Measurements from ENCODE around the gene RERE.

The RERE gene

DNA sequence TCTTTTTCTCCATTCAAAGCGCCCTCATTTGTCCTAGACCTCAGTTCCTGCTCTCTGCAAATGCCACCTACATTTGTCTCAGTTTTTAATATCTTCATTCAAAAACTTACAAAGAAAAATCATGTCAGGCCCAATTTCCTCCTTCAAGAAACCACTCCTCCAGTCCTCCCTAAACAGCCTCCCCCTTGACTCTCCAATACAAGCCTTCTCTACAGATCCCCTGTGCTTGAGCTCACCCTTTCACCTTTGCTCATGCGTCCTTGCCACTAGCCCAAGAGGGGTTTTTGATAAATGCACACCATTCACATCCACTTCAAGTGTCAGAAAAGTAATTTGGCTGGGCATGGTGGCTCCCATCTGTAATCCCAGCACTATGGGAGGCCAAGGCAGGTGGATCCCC lies 140.6 kb downstream of the RERE start:
- CTCF ChIA-PET: no interaction called here
- TF ChIP-seq LEF1 (IDR thresholded peaks at IDR 0.05; ENCODE audit: borderline replicate concordance): no peak
- no peak for TF ChIP-seq ZNF384 (IDR thresholded peaks at IDR 0.05)
- no peak for TF ChIP-seq TARDBP (IDR thresholded peaks at IDR 0.05)
- no peak for TF ChIP-seq CTBP1 (IDR thresholded peaks at IDR 0.05; ENCODE audit: borderline replicate concordance)
- no peak for TF ChIP-seq SP1 (IDR thresholded peaks at IDR 0.05)
- TF ChIP-seq NFRKB (IDR thresholded peaks at IDR 0.05): no peak
- TF ChIP-seq FOXM1 (IDR thresholded peaks at IDR 0.05; ENCODE audit: borderline replicate concordance): no peak
- TF ChIP-seq L3MBTL2 (conservative IDR thresholded peaks at IDR 0.05): no peak
- no peak for TF ChIP-seq ELF4 (IDR thresholded peaks at IDR 0.05)
- POLR2A ChIA-PET: no interaction called here

DNA sequence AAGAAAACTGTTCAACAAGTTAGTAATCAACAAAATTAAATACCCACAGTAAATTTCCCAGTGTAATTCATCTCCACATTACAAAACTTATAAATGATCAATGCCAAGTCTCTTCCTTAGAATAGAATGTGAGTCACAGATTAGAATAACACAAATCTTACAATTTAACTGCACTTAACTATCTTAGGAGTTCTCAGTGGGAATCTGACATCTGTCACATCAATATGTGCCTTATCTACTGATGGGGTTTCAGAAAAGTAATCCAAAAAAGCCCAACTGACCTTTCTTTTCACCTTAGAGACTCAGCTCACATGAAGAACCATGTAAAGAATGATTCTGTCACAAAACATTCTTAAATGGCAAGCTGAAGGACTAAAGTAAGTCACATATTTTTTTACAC lies 141.4 kb downstream of the RERE start:
- CTCF ChIA-PET: no interaction called here
- POLR2A ChIA-PET: no interaction called here
- DNase-seq (ENCODE audit: extremely low spot score): no peak
- TF ChIP-seq ELF4 (IDR thresholded peaks at IDR 0.05) (no peak), ARNT (IDR thresholded peaks at IDR 0.05) (peak; percentile 61; the same call in 1 of the 2 replicates), SUZ12 (IDR thresholded peaks at IDR 0.05) (no peak)

More for the DNA sequence above, 140.6 kb downstream of the RERE start:
- DNase-seq (ENCODE audit: extremely low spot score): no peak

GRCh38 chr1:8674912-8675311 lies 142.5 kb downstream of the RERE start:
- no peak for TF ChIP-seq SUZ12 (IDR thresholded peaks at IDR 0.05)
- no peak for TF ChIP-seq NFRKB (IDR thresholded peaks at IDR 0.05)
- TF ChIP-seq HDGF (IDR thresholded peaks at IDR 0.05; ENCODE audit: borderline replicate concordance): no peak
- no peak for TF ChIP-seq BHLHE40 (IDR thresholded peaks at IDR 0.05; ENCODE audit: borderline replicate concordance)
- TF ChIP-seq ELF4 (IDR thresholded peaks at IDR 0.05): no peak
- no peak for TF ChIP-seq CTBP1 (IDR thresholded peaks at IDR 0.05; ENCODE audit: borderline replicate concordance)
- TF ChIP-seq PKNOX1 (IDR thresholded peaks at IDR 0.05): no peak
- TF ChIP-seq ZNF384 (IDR thresholded peaks at IDR 0.05): no peak
- no peak for TF ChIP-seq TARDBP (IDR thresholded peaks at IDR 0.05)
- TF ChIP-seq L3MBTL2 (conservative IDR thresholded peaks at IDR 0.05): no peak
- TF ChIP-seq SP1 (IDR thresholded peaks at IDR 0.05): no peak
- no peak for TF ChIP-seq ARNT (IDR thresholded peaks at IDR 0.05)
- no peak for TF ChIP-seq FOXK2 (IDR thresholded peaks at IDR 0.05)
- TF ChIP-seq FOXM1 (IDR thresholded peaks at IDR 0.05; ENCODE audit: borderline replicate concordance): no peak
- TF ChIP-seq LEF1 (IDR thresholded peaks at IDR 0.05; ENCODE audit: borderline replicate concordance): no peak
- CTCF ChIA-PET: interaction anchor here (0.6 to 0.7 kb wide), 2 partner anchors 104 to 803 kb away, joined by 3 read pairs; no protein-coding TSS in a partner anchor
- no peak for DNase-seq (ENCODE audit: extremely low spot score)
- POLR2A ChIA-PET: interaction anchor here (0.9 kb wide), 1 partner anchor 30 kb away, joined by 3 read pairs; no protein-coding TSS in a partner anchor

- CTCF ChIA-PET: no interaction called here
- no peak for TF ChIP-seq TARDBP (IDR thresholded peaks at IDR 0.05)
- TF ChIP-seq SP1 (IDR thresholded peaks at IDR 0.05): no peak
- TF ChIP-seq L3MBTL2 (conservative IDR thresholded peaks at IDR 0.05): no peak
- no peak for TF ChIP-seq BHLHE40 (IDR thresholded peaks at IDR 0.05; ENCODE audit: borderline replicate concordance)
- no peak for TF ChIP-seq ELF4 (IDR thresholded peaks at IDR 0.05)
- TF ChIP-seq HDGF (IDR thresholded peaks at IDR 0.05; ENCODE audit: borderline replicate concordance): no peak
- TF ChIP-seq SUZ12 (IDR thresholded peaks at IDR 0.05): no peak
- no peak for TF ChIP-seq NFRKB (IDR thresholded peaks at IDR 0.05)
- TF ChIP-seq FOXA1 (IDR thresholded peaks at IDR 0.05): no peak
- TF ChIP-seq FOXK2 (IDR thresholded peaks at IDR 0.05): no peak
- no peak for TF ChIP-seq ARNT (IDR thresholded peaks at IDR 0.05)
- TF ChIP-seq FOXM1 (IDR thresholded peaks at IDR 0.05; ENCODE audit: borderline replicate concordance): no peak
- TF ChIP-seq CTBP1 (IDR thresholded peaks at IDR 0.05; ENCODE audit: borderline replicate concordance): no peak
- no peak for TF ChIP-seq ZNF384 (IDR thresholded peaks at IDR 0.05)
- TF ChIP-seq PKNOX1 (IDR thresholded peaks at IDR 0.05): no peak
- POLR2A ChIA-PET: interaction anchor here (0.9 to 1.5 kb wide), 2 partner anchors 30 to 204 kb away, joined by 3 read pairs; partner anchors contain the start of gene ENO1
Measured at GRCh38 chr1:8674481-8674880, 143.0 kb downstream of the RERE start.

DNA sequence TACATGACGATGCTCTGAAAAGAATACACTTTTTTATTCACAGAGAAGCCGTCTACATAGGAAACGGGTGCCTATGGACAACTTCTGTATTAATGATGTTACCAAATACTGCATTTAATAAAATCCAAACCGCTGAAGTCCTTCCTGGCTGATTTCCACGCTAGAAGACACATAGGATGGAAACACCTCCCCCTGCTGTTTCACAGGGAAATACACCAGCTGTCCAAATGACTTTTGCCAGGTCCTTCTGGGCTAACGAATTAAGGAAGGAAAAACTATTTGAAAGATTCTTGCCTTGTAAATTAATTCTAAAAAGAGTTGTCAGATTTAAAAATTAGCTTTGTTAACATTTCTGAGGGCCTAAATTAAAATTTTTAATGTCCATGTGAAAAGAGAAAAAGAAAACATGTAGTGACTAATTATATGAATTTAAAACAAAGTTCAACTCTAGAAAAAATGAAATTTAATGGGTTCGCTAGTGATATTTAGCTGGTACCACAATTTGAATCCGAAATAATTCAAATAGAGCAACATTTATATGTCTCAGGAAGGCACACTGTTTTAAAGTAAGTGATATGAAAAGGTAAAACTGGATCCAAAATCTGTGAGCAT lies 146.0 kb downstream of the RERE start:
- CTCF ChIA-PET: interaction anchor here (0.6 to 1.8 kb wide), 12 partner anchors 9 to 619 kb away, joined by 3 to 7 read pairs (median 3); no protein-coding TSS in a partner anchor
- peak; percentile 66 for DNase-seq (ENCODE audit: extremely low spot score)
- POLR2A ChIA-PET: no interaction called here
- no peak for TF ChIP-seq NFRKB (IDR thresholded peaks at IDR 0.05)
- no peak for TF ChIP-seq ELF4 (IDR thresholded peaks at IDR 0.05)
- TF ChIP-seq CTBP1 (IDR thresholded peaks at IDR 0.05; ENCODE audit: borderline replicate concordance): no peak
- TF ChIP-seq BHLHE40 (IDR thresholded peaks at IDR 0.05; ENCODE audit: borderline replicate concordance): no peak
- TF ChIP-seq ARNT (IDR thresholded peaks at IDR 0.05): no peak
- no peak for TF ChIP-seq TARDBP (IDR thresholded peaks at IDR 0.05)
- no peak for TF ChIP-seq HDGF (IDR thresholded peaks at IDR 0.05; ENCODE audit: borderline replicate concordance)
- no peak for TF ChIP-seq L3MBTL2 (conservative IDR thresholded peaks at IDR 0.05)
- no peak for TF ChIP-seq FOXK2 (IDR thresholded peaks at IDR 0.05)
- no peak for TF ChIP-seq SP1 (IDR thresholded peaks at IDR 0.05)
- no peak for TF ChIP-seq LEF1 (IDR thresholded peaks at IDR 0.05; ENCODE audit: borderline replicate concordance)
- TF ChIP-seq SUZ12 (IDR thresholded peaks at IDR 0.05): no peak
- TF ChIP-seq ZNF384 (IDR thresholded peaks at IDR 0.05): no peak
- TF ChIP-seq FOXA1 (IDR thresholded peaks at IDR 0.05): no peak
- no peak for TF ChIP-seq PKNOX1 (IDR thresholded peaks at IDR 0.05)

More at GRCh38 chr1:8674481-8674880, 143.0 kb downstream of the RERE start:
- DNase-seq (ENCODE audit: extremely low spot score): no peak

DNA sequence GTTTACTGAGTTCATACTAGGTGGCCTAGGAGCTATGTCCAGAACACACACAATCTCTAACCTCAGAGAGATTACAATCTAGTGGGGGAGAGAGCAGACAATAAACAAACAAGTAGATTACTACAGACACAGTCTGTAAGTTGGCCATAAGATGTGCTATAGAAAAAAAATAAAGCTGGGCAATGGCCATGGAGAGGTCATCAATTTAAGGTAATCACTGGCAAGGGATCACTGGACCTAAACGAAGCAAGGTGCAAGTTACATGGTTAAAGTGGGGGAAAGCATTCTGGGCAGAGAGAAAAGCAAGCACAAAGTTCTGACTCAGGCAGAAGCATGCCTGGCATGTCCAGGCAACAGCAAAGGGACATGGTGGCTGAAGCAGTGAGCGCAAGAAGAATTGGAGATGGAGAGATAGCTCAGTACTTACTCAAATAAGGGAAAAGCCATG lies 147.0 kb downstream of the RERE start:
- ChIA-PET CTCF (interaction anchor here (0.8 to 1.0 kb wide), 4 partner anchors 16 to 54 kb away, joined by 3 to 4 read pairs (median 3); no protein-coding TSS in a partner anchor), POLR2A (interaction anchor here (0.9 to 1.9 kb wide), 2 partner anchors 11 kb away, joined by 3 to 4 read pairs; no protein-coding TSS in a partner anchor)
- no peak for DNase-seq (ENCODE audit: extremely low spot score)
- TF ChIP-seq ELF4 (IDR thresholded peaks at IDR 0.05) (no peak), L3MBTL2 (conservative IDR thresholded peaks at IDR 0.05) (no peak), FOXK2 (IDR thresholded peaks at IDR 0.05) (no peak), LEF1 (IDR thresholded peaks at IDR 0.05; ENCODE audit: borderline replicate concordance) (no peak), BHLHE40 (IDR thresholded peaks at IDR 0.05; ENCODE audit: borderline replicate concordance) (no peak), TARDBP (IDR thresholded peaks at IDR 0.05) (no peak), ZNF384 (IDR thresholded peaks at IDR 0.05) (no peak), HDGF (IDR thresholded peaks at IDR 0.05; ENCODE audit: borderline replicate concordance) (no peak), FOXM1 (IDR thresholded peaks at IDR 0.05; ENCODE audit: borderline replicate concordance) (no peak), PKNOX1 (IDR thresholded peaks at IDR 0.05) (no peak; the same call in 1 of the 2 replicates), SP1 (IDR thresholded peaks at IDR 0.05) (no peak), CTBP1 (IDR thresholded peaks at IDR 0.05; ENCODE audit: borderline replicate concordance) (no peak)
